ENCODE results near the gene PGAP2. TPM values are rescaled to one million over a fixed set of nuclear protein-coding genes. Genes with fewer than 3 reads are reported as not detected.

The PGAP2 gene
- total RNA-seq, 1 experiment from 2014 or later: 37.4 TPM

DNA sequence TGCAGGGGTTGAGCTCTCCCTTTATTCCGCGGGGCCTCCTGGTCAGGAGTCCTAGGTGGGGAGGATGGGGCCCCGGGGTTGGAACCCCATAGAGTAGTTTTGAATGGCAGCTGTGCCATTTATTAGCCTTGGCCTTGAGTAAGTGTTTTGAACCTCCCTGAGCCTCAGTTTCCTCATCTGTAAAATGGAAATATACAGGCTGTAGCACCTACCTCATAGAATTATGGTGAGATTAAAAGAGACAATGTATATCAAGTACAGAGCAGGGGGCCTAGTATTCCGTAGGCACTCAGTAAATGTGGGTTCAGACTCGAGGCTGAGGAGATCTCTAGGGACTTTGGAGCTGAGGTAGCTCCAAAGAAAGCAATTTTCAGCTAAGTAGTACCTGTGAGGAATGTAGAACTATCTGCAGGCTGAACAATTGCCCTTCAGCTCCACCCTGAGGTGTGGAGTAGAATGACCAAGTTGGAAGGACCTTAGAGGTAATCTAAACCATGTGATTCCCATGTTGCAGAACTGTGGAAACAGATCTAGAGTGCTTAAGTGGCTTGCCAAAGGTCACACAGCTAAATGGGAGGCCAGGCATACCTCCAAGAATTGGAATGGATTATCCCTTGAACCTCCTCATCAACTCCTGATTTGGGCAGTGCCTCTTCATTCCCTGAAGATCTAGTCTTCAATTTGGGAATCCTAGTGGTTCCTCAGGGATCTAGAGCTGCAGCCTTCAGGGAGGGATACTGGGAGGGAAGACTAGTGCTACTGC lies 682 bp downstream of the PGAP2 start:
- Histone ChIP-seq H4K5ac (ENCODE audit: insufficient read length, low read depth, low read length) (no peak overlapping the region), H3K23me2 (ENCODE audit: insufficient read length, low read depth, low read length, poor library complexity, severe bottlenecking) (peaks cover 9% of the 10 kb centered on the region), H2AFZ (ENCODE audit: low read length) (no peak overlapping the region), H2BK20ac (ENCODE audit: low read depth, low read length, poor library complexity, severe bottlenecking) (no peak overlapping the region), H2AK5ac (ENCODE audit: insufficient read length, low read length) (no peak overlapping the region), H3K27ac (ENCODE audit: insufficient read length, low read depth, low read length) (no peak overlapping the region), H4K20me1 (ENCODE audit: control insufficient read depth, insufficient read depth, insufficient read length) (no peaks in the 10 kb centered on the region), H3K79me2 (ENCODE audit: insufficient read depth, low read length) (0 out of 2 replicates have a peak, but pooled peaks cover 2% of the 10 kb centered on the region), H2BK5ac (ENCODE audit: insufficient read length, low read length) (no peak overlapping the region), H2BK15ac (ENCODE audit: low read depth, low read length) (no peak overlapping the region), H3K4me1 (ENCODE audit: insufficient read depth, low read length) (no peaks in the 10 kb centered on the region), H3K4me2 (ENCODE audit: insufficient read depth, insufficient read length, low read length) (peak overlapping the region; percentile 76), H3T11ph (ENCODE audit: low read length) (no peak overlapping the region), H3K9me3 (ENCODE audit: control insufficient read depth, low read depth, low read length) (no peaks in the 10 kb centered on the region), H2BK12ac (ENCODE audit: insufficient read length, low read depth, low read length) (no peak overlapping the region), H3K79me1 (ENCODE audit: insufficient read depth, low read depth, low read length, poor library complexity, severe bottlenecking) (no peaks in the 10 kb centered on the region), H3K9ac (ENCODE audit: extremely low read depth, insufficient read length, low read length) (no peak overlapping the region), H3K4ac (ENCODE audit: low read depth, low read length) (no peak overlapping the region), H4K8ac (replicated peaks; ENCODE audit: insufficient read length, low read depth, low read length) (no peak overlapping the region), H3K14ac (ENCODE audit: insufficient read depth, low read length) (no peak overlapping the region), H4K91ac (ENCODE audit: insufficient read length, low read depth, low read length) (no peak overlapping the region), H3K18ac (ENCODE audit: insufficient read length, low read depth, low read length) (no peak overlapping the region), H3K56ac (ENCODE audit: insufficient read length, low read depth, low read length) (no peak overlapping the region), H3K27me3 (ENCODE audit: insufficient read depth, low read length) (no peaks in the 10 kb centered on the region), H2BK120ac (ENCODE audit: low read depth, low read length, poor library complexity, severe bottlenecking) (no peak overlapping the region), H3K23ac (ENCODE audit: insufficient read length, low read depth, low read length) (no peak overlapping the region)
- WGBS (ENCODE audit: extremely low coverage, insufficient read length, low lambda C conversion rate): no CpG with 5 or more reads among the region's 5 CpGs
- TF ChIP-seq, protein P1, sequence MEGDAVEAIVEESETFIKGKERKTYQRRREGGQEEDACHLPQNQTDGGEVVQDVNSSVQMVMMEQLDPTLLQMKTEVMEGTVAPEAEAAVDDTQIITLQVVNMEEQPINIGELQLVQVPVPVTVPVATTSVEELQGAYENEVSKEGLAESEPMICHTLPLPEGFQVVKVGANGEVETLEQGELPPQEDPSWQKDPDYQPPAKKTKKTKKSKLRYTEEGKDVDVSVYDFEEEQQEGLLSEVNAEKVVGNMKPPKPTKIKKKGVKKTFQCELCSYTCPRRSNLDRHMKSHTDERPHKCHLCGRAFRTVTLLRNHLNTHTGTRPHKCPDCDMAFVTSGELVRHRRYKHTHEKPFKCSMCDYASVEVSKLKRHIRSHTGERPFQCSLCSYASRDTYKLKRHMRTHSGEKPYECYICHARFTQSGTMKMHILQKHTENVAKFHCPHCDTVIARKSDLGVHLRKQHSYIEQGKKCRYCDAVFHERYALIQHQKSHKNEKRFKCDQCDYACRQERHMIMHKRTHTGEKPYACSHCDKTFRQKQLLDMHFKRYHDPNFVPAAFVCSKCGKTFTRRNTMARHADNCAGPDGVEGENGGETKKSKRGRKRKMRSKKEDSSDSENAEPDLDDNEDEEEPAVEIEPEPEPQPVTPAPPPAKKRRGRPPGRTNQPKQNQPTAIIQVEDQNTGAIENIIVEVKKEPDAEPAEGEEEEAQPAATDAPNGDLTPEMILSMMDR (conservative IDR thresholded peaks at IDR 0.05): peak; percentile 57
- H3K4me3 Mint-ChIP-seq: peak overlapping the region; percentile 86 to 98
- H3K9me3 Mint-ChIP-seq: no peaks in the 10 kb centered on the region
- DNase-seq: peak; percentile 51
- H3K36me3 Mint-ChIP-seq (ENCODE audit: insufficient read depth in 1 of 3, low read depth in 3 of 3): peaks cover 0 to 5% (median 0%) of the 10 kb centered on the region in 3 experiments; a peak in 2 of 7 replicates
- H3K27me3 Mint-ChIP-seq (ENCODE audit: low read depth): no peaks in the 10 kb centered on the region
- peak overlapping the region in 2 of 3 experiments; percentile 19 to 64; a peak in 2 of 7 replicates for H3K27ac Mint-ChIP-seq
- H3K4me1 Mint-ChIP-seq: peaks cover 14 to 17% of the 10 kb centered on the region in 2 experiments
